Neuronal stem cell (in vitro differentiated cells): Measurements from ENCODE around the gene ETF1.

Source experiments
- DNase-seq: peaks from one replicate; pipeline ENCODE4 v3.0.0-alpha.2; 2013; ENCODE audit warnings: low spot score
- H2AFZ ChIP-seq: one replicate; pipeline ENCODE4 v1.6.1; 2013; ENCODE audit warnings: mild to moderate bottlenecking, low read length, inconsistent platforms
- H2AK5ac ChIP-seq: 2 replicates; pipeline ENCODE4 v1.6.1; 2013; ENCODE audit warnings: low read depth, mild to moderate bottlenecking, inconsistent platforms, low read length, moderate library complexity, mixed read lengths
- H2BK120ac ChIP-seq: 2 replicates; pipeline ENCODE4 v1.6.1; 2013; ENCODE audit warnings: low read depth, mild to moderate bottlenecking, inconsistent platforms, low read length, moderate library complexity, mixed read lengths
- H2BK12ac ChIP-seq: one replicate; pipeline ENCODE4 v1.6.1; 2013; ENCODE audit warnings: low read length, inconsistent platforms
- H2BK15ac ChIP-seq: 2 replicates; pipeline ENCODE4 v1.6.1; 2013; ENCODE audit warnings: mild to moderate bottlenecking, low read length, inconsistent platforms, mixed read lengths
- H2BK5ac ChIP-seq: one replicate; pipeline ENCODE4 v1.6.1; 2013; ENCODE audit warnings: inconsistent platforms, mild to moderate bottlenecking, low read length, moderate library complexity
- H3K14ac ChIP-seq: one replicate; pipeline ENCODE4 v1.6.1; 2013; ENCODE audit warnings: low read length, inconsistent platforms
- H3K18ac ChIP-seq: 2 replicates; pipeline ENCODE4 v1.6.1; 2013; ENCODE audit warnings: low read length, inconsistent platforms
- H3K23ac ChIP-seq: 2 replicates; pipeline ENCODE4 v1.6.1; 2013; ENCODE audit warnings: low read depth, mild to moderate bottlenecking, mixed read lengths, low read length, inconsistent platforms; ENCODE audit not compliant: poor library complexity
- H3K27ac ChIP-seq: replicated peaks from 3 replicates; pipeline ENCODE4 v1.5.1; 2013; ENCODE audit warnings: low read length, inconsistent platforms
- H3K27me3 ChIP-seq, 3 experiments: 2 replicates each; pipeline ENCODE4 v1.6.1; 2013; ENCODE audit warnings: low read length in 3 of 3, mild to moderate bottlenecking in 2 of 3, inconsistent platforms in 1 of 3, low read depth in 1 of 3, mixed read lengths in 1 of 3, moderate library complexity in 1 of 3; ENCODE audit not compliant: control insufficient read depth in 3 of 3, insufficient read depth in 3 of 3
- H3K36me3 ChIP-seq, 2 donors: replicated peaks in 1 of 2; 2 replicates each; pipeline ENCODE4 v1.6.1; 2013; ENCODE audit warnings: low read length in 2 of 2; ENCODE audit not compliant: control insufficient read depth in 2 of 2, insufficient read depth in 2 of 2
- H3K4ac ChIP-seq: 2 replicates; pipeline ENCODE4 v1.6.1; 2013; ENCODE audit warnings: inconsistent platforms, mild to moderate bottlenecking, low read length, moderate library complexity
- H3K4me1 ChIP-seq, 2 donors: 1 replicate in 1 of 2; 2 replicates in 1 of 2; pipeline ENCODE4 v1.6.1; 2013; ENCODE audit warnings: low read length in 2 of 2, low read depth in 1 of 2; ENCODE audit not compliant: control insufficient read depth in 2 of 2, insufficient read depth in 1 of 2
- H3K4me2 ChIP-seq: one replicate; pipeline ENCODE4 v1.6.1; 2013; ENCODE audit warnings: mild to moderate bottlenecking, low read length, inconsistent platforms; ENCODE audit not compliant: insufficient read depth, poor library complexity, severe bottlenecking
- H3K4me3 ChIP-seq, 2 donors: 2 replicates each; pipeline ENCODE4 v1.5.1; 2013; ENCODE audit warnings: low read length in 2 of 2, mild to moderate bottlenecking in 2 of 2, inconsistent platforms in 1 of 2, moderate library complexity in 1 of 2
- H3K79me1 ChIP-seq: one replicate; pipeline ENCODE4 v1.6.1; 2013; ENCODE audit warnings: low read depth, mild to moderate bottlenecking, inconsistent platforms, low read length, moderate library complexity
- H3K9ac ChIP-seq: one replicate; pipeline ENCODE4 v1.6.1; 2013; ENCODE audit warnings: mild to moderate bottlenecking, low read depth, low read length, inconsistent platforms; ENCODE audit not compliant: poor library complexity
- H3K9me3 ChIP-seq, 2 donors: replicated peaks in 1 of 2; 2 replicates each; pipeline versions ENCODE3 to v1.6.1; 2013; ENCODE audit warnings: low read length in 2 of 2, mild to moderate bottlenecking in 2 of 2, inconsistent platforms in 1 of 2, low read depth in 1 of 2, mixed read lengths in 1 of 2, moderate library complexity in 1 of 2; ENCODE audit not compliant: control insufficient read depth in 2 of 2, insufficient read depth in 1 of 2
- H4K8ac ChIP-seq: one replicate; pipeline ENCODE4 v1.6.1; 2013; ENCODE audit warnings: low read depth, mild to moderate bottlenecking, inconsistent platforms, low read length, moderate library complexity
- H4K91ac ChIP-seq: one replicate; pipeline ENCODE4 v1.6.1; 2013; ENCODE audit warnings: low read length, low read depth, mild to moderate bottlenecking, inconsistent platforms; ENCODE audit not compliant: poor library complexity
- WGBS, 2 donors: extraction: QIAGEN DNeasy Blood & Tissue Kit; methylation state at CpG; one replicate each; pipeline ENCODE4 v1.1.7; 2013; ENCODE audit warnings: missing lambda C conversion rate in 2 of 2, mixed read lengths in 1 of 2; ENCODE audit not compliant: insufficient read length in 2 of 2, insufficient replicate concordance in 1 of 2; ENCODE audit errors: extremely low coverage in 2 of 2; 5-methylcytosine and 5-hydroxymethylcytosine counted together

ETF1 gene

GRCh38 chr5:138464008-138464387 is 79.0 kb downstream of the ETF1 start:
- no CpG with 5 or more reads among the region's 34 CpGs for WGBS, 2 donors
- H4K91ac ChIP-seq, result no peak overlapping the region
- peak overlapping the region; percentile 74 for H3K23ac ChIP-seq
- peak overlapping the region; percentile 96 for H3K27ac ChIP-seq
- peak overlapping the region; percentile 93 for H3K4me2 ChIP-seq
- no peak overlapping the region for H2BK120ac ChIP-seq
- no peak overlapping the region for H3K14ac ChIP-seq
- no peak overlapping the region for H3K4ac ChIP-seq
- peak overlapping the region; percentile 89 to 95 for H3K4me3 ChIP-seq
- peak overlapping the region; percentile 93 for H2BK15ac ChIP-seq
- H3K9ac ChIP-seq, result peak overlapping the region; percentile 97
- H2AK5ac ChIP-seq, result peak overlapping the region; percentile 90
- peak overlapping the region; percentile 96 for H2BK5ac ChIP-seq
- peaks cover 13% of the 10 kb centered on the region for H3K79me1 ChIP-seq
- H3K9me3 ChIP-seq, result no peaks in the 10 kb centered on the region
- no peak overlapping the region for H4K8ac ChIP-seq
- H2BK12ac ChIP-seq, result peak overlapping the region; percentile 6
- H3K4me1 ChIP-seq, result peaks cover 18 to 34% of the 10 kb centered on the region in 2 donors
- peak overlapping the region; percentile 100 for H2AFZ ChIP-seq
- H3K27me3 ChIP-seq, result peaks cover 0 to 17% (median 2%) of the 10 kb centered on the region in 3 experiments
- peaks cover 15 to 24% of the 10 kb centered on the region in 2 donors for H3K36me3 ChIP-seq
- DNase-seq, result peak; percentile 95
- H3K18ac ChIP-seq, result peak overlapping the region; percentile 100

GRCh38 chr5:138463419-138464007 is 79.5 kb downstream of the ETF1 start:
- H4K91ac ChIP-seq, result no peak overlapping the region
- H3K4ac ChIP-seq, result no peak overlapping the region
- H3K18ac ChIP-seq, result peak overlapping the region; percentile 97
- peak overlapping the region; percentile 89 for H3K9ac ChIP-seq
- peak overlapping the region; percentile 80 to 89 for H3K4me3 ChIP-seq
- H3K23ac ChIP-seq, result no peak overlapping the region
- no peak for DNase-seq
- no peaks in the 10 kb centered on the region for H3K9me3 ChIP-seq
- peak overlapping the region; percentile 96 for H2BK5ac ChIP-seq
- peak overlapping the region; percentile 84 for H3K4me2 ChIP-seq
- peak overlapping the region; percentile 18 for H2BK120ac ChIP-seq
- WGBS, 2 donors, result no CpG with 5 or more reads among the region's 21 CpGs
- H3K14ac ChIP-seq, result no peak overlapping the region
- H3K79me1 ChIP-seq, result peaks cover 13% of the 10 kb centered on the region
- H3K4me1 ChIP-seq, result peaks cover 18 to 39% of the 10 kb centered on the region in 2 donors
- H3K36me3 ChIP-seq, result peaks cover 15 to 19% of the 10 kb centered on the region in 2 donors
- peak overlapping the region; percentile 96 for H3K27ac ChIP-seq
- H2BK15ac ChIP-seq, result peak overlapping the region; percentile 63
- peak overlapping the region; percentile 100 for H2AFZ ChIP-seq
- H2AK5ac ChIP-seq, result peak overlapping the region; percentile 90
- H4K8ac ChIP-seq, result no peak overlapping the region
- no peak overlapping the region for H2BK12ac ChIP-seq
- peaks cover 0 to 17% (median 2%) of the 10 kb centered on the region in 3 experiments for H3K27me3 ChIP-seq

- Histone ChIP-seq H4K8ac (no peak overlapping the region), H3K27ac (no peak overlapping the region), H3K27me3 (peaks cover 0 to 11% (median 2%) of the 10 kb centered on the region in 3 experiments), H3K9me3 (no peaks in the 10 kb centered on the region), H2AK5ac (no peak overlapping the region), H4K91ac (no peak overlapping the region), H2AFZ (no peak overlapping the region), H2BK120ac (no peak overlapping the region), H2BK15ac (no peak overlapping the region), H3K18ac (no peak overlapping the region), H3K4me2 (no peak overlapping the region), H2BK12ac (no peak overlapping the region), H3K4me1 (peaks cover 8 to 26% of the 10 kb centered on the region in 2 donors), H3K79me1 (peaks cover 6% of the 10 kb centered on the region), H3K9ac (no peak overlapping the region), H2BK5ac (no peak overlapping the region), H3K14ac (no peak overlapping the region), H3K36me3 (peaks cover 0 to under 1% of the 10 kb centered on the region in 2 donors), H3K4me3 (no peak overlapping the region), H3K4ac (no peak overlapping the region), H3K23ac (no peak overlapping the region)
- DNase-seq, result no peak
- WGBS, 2 donors, result no CpG with 5 or more reads among the region's 11 CpGs
Measured at GRCh38 chr5:138461343-138462125, 81.5 kb downstream of the ETF1 start.

GRCh38 chr5:138460032-138460693 is 82.9 kb downstream of the ETF1 start:
- H3K27me3 ChIP-seq, result no peaks in the 10 kb centered on the region
- H4K91ac ChIP-seq, result no peak overlapping the region
- no peak overlapping the region for H3K18ac ChIP-seq
- H3K4me1 ChIP-seq, result peaks cover 8 to 18% of the 10 kb centered on the region in 2 donors
- no peak overlapping the region for H3K4me2 ChIP-seq
- no peak overlapping the region for H2BK5ac ChIP-seq
- no peaks in the 10 kb centered on the region for H3K79me1 ChIP-seq
- no peak overlapping the region for H4K8ac ChIP-seq
- H3K4ac ChIP-seq, result no peak overlapping the region
- no peak overlapping the region for H2BK15ac ChIP-seq
- no peak overlapping the region for H2BK120ac ChIP-seq
- H3K23ac ChIP-seq, result no peak overlapping the region
- no peaks in the 10 kb centered on the region for H3K36me3 ChIP-seq
- no peak overlapping the region for H3K27ac ChIP-seq
- H2AK5ac ChIP-seq, result no peak overlapping the region
- H3K9me3 ChIP-seq, result no peaks in the 10 kb centered on the region
- no peak for DNase-seq
- H3K14ac ChIP-seq, result no peak overlapping the region
- no CpG with 5 or more reads among the region's 4 CpGs for WGBS, 2 donors
- no peak overlapping the region for H3K4me3 ChIP-seq
- no peak overlapping the region for H2BK12ac ChIP-seq
- H2AFZ ChIP-seq, result no peak overlapping the region
- H3K9ac ChIP-seq, result peak overlapping the region; percentile 24
